ENCODE measurements around the gene ATG16L2. TPM values are rescaled to one million over a fixed set of nuclear protein-coding genes. Genes with fewer than 3 reads are reported as not detected.

ATG16L2 gene
- total RNA-seq, 4 donors from 2014 or later, result 21.7 to 46.5 (median 26.4) TPM

- intact Hi-C loops (cut with DNase I), result no loop called here
- no peaks in the 10 kb centered on the region for H3K9me3 ChIP-seq
- H3K27me3 ChIP-seq, result no peaks in the 10 kb centered on the region
- DNase-seq, result no peak
- H3K27ac ChIP-seq, result peak overlapping the region; percentile 80 to 90 (median 86)
- peak overlapping the region; percentile 37 to 72 (median 56) for H3K4me3 ChIP-seq
- peak in 5 of 6 experiments; percentile 31 to 70 (median 37) for TF ChIP-seq CTCF (IDR thresholded peaks at IDR 0.05)
- peak in 2 of 4 donors; percentile 62 to 71 for TF ChIP-seq POLR2A (IDR thresholded peaks at IDR 0.05)
- H3K36me3 ChIP-seq, result peaks cover 4 to 79% (median 11%) of the 10 kb centered on the region in 3 donors
- 1 to 76% methylated on average over 4 to 21 of the region's 82 CpGs for WGBS, 2 donors
- peaks cover 14 to 32% (median 17%) of the 10 kb centered on the region in 3 donors for H3K4me1 ChIP-seq
Observed at GRCh38 chr11:72821920-72822799, 7.9 kb downstream of the ATG16L2 start.

DNA sequence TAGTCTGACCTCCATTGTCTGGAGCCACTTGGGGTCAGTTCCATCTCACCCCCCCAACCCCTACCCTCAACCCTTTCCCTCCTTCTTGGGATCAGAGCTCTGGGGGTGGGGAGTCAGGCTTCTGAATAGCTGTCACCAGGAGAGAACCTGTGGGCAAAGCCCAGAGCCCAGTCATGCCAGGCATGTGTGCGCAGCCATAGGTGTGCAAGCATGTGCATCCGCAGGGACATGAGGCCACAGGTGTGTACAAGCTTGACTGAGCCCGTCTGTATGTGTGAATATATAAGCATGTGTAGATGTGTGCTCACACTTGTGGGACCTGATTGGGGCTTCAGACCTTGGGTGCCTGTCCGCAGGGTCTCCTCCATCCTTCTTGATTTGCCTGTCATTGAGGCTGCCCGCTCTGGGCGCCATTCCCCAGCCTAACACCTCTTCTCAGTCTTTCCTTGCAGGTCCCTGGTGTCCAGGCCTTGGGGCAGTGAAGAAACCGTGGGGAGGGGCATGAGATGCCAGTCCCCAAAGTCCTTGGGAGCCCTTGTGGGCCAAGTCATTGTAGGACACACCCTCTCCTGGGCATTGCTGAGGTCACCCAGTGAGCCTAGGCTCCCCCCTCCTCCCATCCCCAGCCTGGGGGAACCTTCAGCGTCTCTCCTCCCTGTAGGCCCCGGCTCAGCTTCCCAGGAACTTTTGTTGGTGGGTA, 9.0 kb downstream of the ATG16L2 start:
- no peak overlapping the region for H3K4me3 ChIP-seq
- H3K27ac ChIP-seq, result peak overlapping the region in 2 of 4 donors; percentile 51 to 89
- WGBS, 2 donors, result 86 to 89% methylated on average over 3 to 6 of the region's 9 CpGs
- H3K27me3 ChIP-seq, result no peaks in the 10 kb centered on the region
- peaks cover 4 to 75% (median 11%) of the 10 kb centered on the region in 3 donors for H3K36me3 ChIP-seq
- no peak for TF ChIP-seq CTCF (IDR thresholded peaks at IDR 0.05)
- TF ChIP-seq POLR2A (IDR thresholded peaks at IDR 0.05), result no peak
- no peak for DNase-seq
- peaks cover 14 to 34% (median 17%) of the 10 kb centered on the region in 3 donors for H3K4me1 ChIP-seq
- no peaks in the 10 kb centered on the region for H3K9me3 ChIP-seq
- intact Hi-C loops (cut with DNase I), result no loop called here

DNA sequence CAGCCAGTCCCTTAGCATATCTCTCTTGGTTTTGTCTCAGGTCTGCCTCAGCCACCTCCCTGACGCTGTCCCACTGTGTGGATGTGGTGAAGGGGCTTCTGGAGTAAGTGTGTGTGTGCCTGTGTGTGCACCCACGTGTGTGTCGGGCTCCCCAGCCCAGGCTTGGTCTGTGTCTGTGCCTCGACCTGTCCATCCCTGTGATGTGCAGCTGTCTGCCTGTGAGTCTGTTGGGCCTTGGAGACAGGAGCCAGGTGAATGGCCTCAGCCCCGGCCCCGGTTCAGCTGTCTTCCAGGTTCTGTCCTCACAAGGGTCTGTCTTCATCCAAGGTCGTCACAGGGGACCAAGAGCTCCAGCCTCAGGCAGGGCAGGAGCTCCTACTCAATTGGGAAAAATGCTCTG, 9.8 kb downstream of the ATG16L2 start:
- Histone ChIP-seq H3K27ac (no peak overlapping the region), H3K36me3 (peaks cover 3 to 75% (median 4%) of the 10 kb centered on the region in 3 donors), H3K4me1 (peaks cover 14 to 40% (median 21%) of the 10 kb centered on the region in 3 donors), H3K27me3 (no peaks in the 10 kb centered on the region), H3K9me3 (no peaks in the 10 kb centered on the region), H3K4me3 (no peak overlapping the region)
- no peak for DNase-seq
- TF ChIP-seq POLR2A (IDR thresholded peaks at IDR 0.05) (no peak), CTCF (IDR thresholded peaks at IDR 0.05) (no peak)
- intact Hi-C loops (cut with DNase I), result no loop called here
- 65 to 76% methylated on average over 4 to 5 of the region's 7 CpGs for WGBS, 2 donors

- H3K27ac ChIP-seq, result peak overlapping the region in 1 of 4 donors; percentile 9
- 71 to 80% methylated on average over 10 of the region's 15 CpGs for WGBS, 2 donors
- H3K4me1 ChIP-seq, result peaks cover 14 to 37% (median 21%) of the 10 kb centered on the region in 3 donors
- H3K27me3 ChIP-seq, result no peaks in the 10 kb centered on the region
- peaks cover 3 to 75% (median 4%) of the 10 kb centered on the region in 3 donors for H3K36me3 ChIP-seq
- H3K4me3 ChIP-seq, result no peak overlapping the region
- TF ChIP-seq CTCF (IDR thresholded peaks at IDR 0.05), result no peak
- TF ChIP-seq POLR2A (IDR thresholded peaks at IDR 0.05), result no peak
- DNase-seq, result no peak
- intact Hi-C loops (cut with DNase I), result no loop called here
- no peaks in the 10 kb centered on the region for H3K9me3 ChIP-seq
Observed at GRCh38 chr11:72824811-72825505, 10.7 kb downstream of the ATG16L2 start.

Measured in esophagus squamous epithelium (tissue), 5 donors.